ENCODE data around the gene KCP. TPM values are rescaled to one million over a fixed set of nuclear protein-coding genes. Genes with fewer than 3 reads are reported as not detected.
A peak's percentile ranks its signal among the peaks of the same experiment; 100 is the strongest.

Gene KCP
- total and polyA plus RNA-seq, 2 of the 13 experiments (the other 11 are each of a cell fraction or from before 2014, with no cell fraction given), result 0.37 to 1.0 TPM

- TF ChIP-seq ZNF609 (CRISPR knock-in tag; IDR thresholded peaks at IDR 0.05; ENCODE audit: borderline replicate concordance) (no peak), NFYC (CRISPR knock-in tag; IDR thresholded peaks at IDR 0.05) (no peak), HOXA9 (CRISPR knock-in tag; IDR thresholded peaks at IDR 0.05; ENCODE audit: borderline replicate concordance) (no peak), FOSL1 (CRISPR knock-in tag; IDR thresholded peaks at IDR 0.05; ENCODE audit: borderline replicate concordance) (no peak), ZNF773 (CRISPR knock-in tag; IDR thresholded peaks at IDR 0.05; ENCODE audit: borderline replicate concordance) (no peak), ZNF879 (CRISPR knock-in tag; IDR thresholded peaks at IDR 0.05) (no peak), EP300 (IDR thresholded peaks at IDR 0.05; ENCODE audit: low read depth in 2 of 2, low read length in 2 of 2) (no peak), EP300 (CRISPR knock-in tag; IDR thresholded peaks at IDR 0.05; ENCODE audit: borderline replicate concordance) (no peak), MTA3 (CRISPR knock-in tag; IDR thresholded peaks at IDR 0.05) (no peak), RARA (CRISPR knock-in tag; IDR thresholded peaks at IDR 0.05) (no peak), ARHGAP35 (CRISPR knock-in tag; IDR thresholded peaks at IDR 0.05; ENCODE audit: borderline replicate concordance) (no peak), SRF (IDR thresholded peaks at IDR 0.05; ENCODE audit: low read depth, low read length) (no peak), AHDC1 (CRISPR knock-in tag; IDR thresholded peaks at IDR 0.05; ENCODE audit: borderline replicate concordance) (no peak), TRIM24 (CRISPR knock-in tag; IDR thresholded peaks at IDR 0.05) (no peak), ZNF232 (CRISPR knock-in tag; IDR thresholded peaks at IDR 0.05; ENCODE audit: borderline replicate concordance) (0 out of 2 replicates have a peak, but pooled peaks have one; percentile 27), HNF4A (CRISPR knock-in tag; IDR thresholded peaks at IDR 0.05) (peak; percentile 41; the same call in 1 of the 2 replicates), ZBTB38 (CRISPR knock-in tag; IDR thresholded peaks at IDR 0.05) (no peak), NFATC3 (CRISPR knock-in tag; IDR thresholded peaks at IDR 0.05) (no peak), SIX1 (CRISPR knock-in tag; IDR thresholded peaks at IDR 0.05; ENCODE audit: borderline replicate concordance) (no peak), SAP130 (CRISPR knock-in tag; IDR thresholded peaks at IDR 0.05; ENCODE audit: low read depth) (peak; percentile 35; the same call in 1 of the 2 replicates)
Measured at GRCh38 chr7:128883622-128884448, 26.7 kb downstream of the KCP start (continued).
